ENCODE measurements around the gene VHLL.

Gene VHLL

GRCh38 chr1:156291226-156292061 lies 7.7 kb downstream of the VHLL start:
- no peak for DNase-seq

GRCh38 chr1:156289857-156290256 lies 9.2 kb downstream of the VHLL start:
- DNase-seq = no peak

GRCh38 chr1:156286061-156286460 lies 13.0 kb downstream of the VHLL start:
- DNase-seq = no peak

- no peak for DNase-seq
Observed at GRCh38 chr1:156285437-156285836, 13.7 kb downstream of the VHLL start.

GRCh38 chr1:156284757-156285156 lies 14.3 kb downstream of the VHLL start:
- no peak for DNase-seq

- DNase-seq = no peak
Observed at GRCh38 chr1:156284112-156284511, 15.0 kb downstream of the VHLL start, which contains the start of gene TMEM79. TSS of gene TMEM79 (plus strand) at chr1:156284325. CDS start at chr1:156285227, 902 bp downstream.

- DNase-seq = no peak
Observed at GRCh38 chr1:156283521-156283920, 15.6 kb downstream of the VHLL start.

- peak; percentile 84 to 99 (median 95) for DNase-seq
Observed at GRCh38 chr1:156282479-156283222, 16.5 kb downstream of the VHLL start, which contains the start of gene SMG5. TSS of gene SMG5 (minus strand) at chr1:156282825. CDS start at chr1:156282680, 145 bp downstream.

GRCh38 chr1:156281693-156282478 lies 17.2 kb downstream of the VHLL start:
- DNase-seq = peak in 1 of 5 experiments; percentile 11

GRCh38 chr1:156281281-156281680 lies 17.8 kb downstream of the VHLL start:
- peak in 2 of 5 experiments; percentile 24 to 68 for DNase-seq

GRCh38 chr1:156279837-156280236 lies 19.3 kb downstream of the VHLL start:
- DNase-seq = no peak

- DNase-seq = no peak
Observed at GRCh38 chr1:156276966-156277381, 22.1 kb downstream of the VHLL start.

GRCh38 chr1:156276532-156276931 lies 22.6 kb downstream of the VHLL start:
- DNase-seq = no peak

GRCh38 chr1:156270314-156270713 lies 28.8 kb downstream of the VHLL start:
- no peak for DNase-seq

- DNase-seq = no peak
Observed at GRCh38 chr1:156268336-156268735, 30.8 kb downstream of the VHLL start.

- DNase-seq = no peak
Observed at GRCh38 chr1:156266051-156266450, 33.1 kb downstream of the VHLL start.

- DNase-seq = no peak
Observed at GRCh38 chr1:156263288-156263655, 35.8 kb downstream of the VHLL start.

GRCh38 chr1:156262461-156263287 lies 36.4 kb downstream of the VHLL start:
- DNase-seq = no peak

GRCh38 chr1:156260896-156261295 lies 38.2 kb downstream of the VHLL start:
- DNase-seq = no peak

- no peak for DNase-seq
Observed at GRCh38 chr1:156259805-156260204, 39.3 kb downstream of the VHLL start.

GRCh38 chr1:156258859-156259258 lies 40.2 kb downstream of the VHLL start:
- no peak for DNase-seq

- no peak for DNase-seq
Observed at GRCh38 chr1:156257711-156258110, 41.4 kb downstream of the VHLL start.

Measured in T-helper 2 cell (primary cell).